GM19023 (cell line): Measurements from ENCODE around the gene NCK2.

Source experiments
- ATAC-seq: cut with Tn5 transposase; IDR thresholded peaks from one replicate; pipeline ENCODE4 v1.9.1; 2021; ENCODE audit warnings: mild to moderate bottlenecking, moderate library complexity; ENCODE audit not compliant: unreplicated experiment

NCK2 gene

GRCh38 chr2:105911425-105911824, 166.7 kb downstream of the NCK2 start:
- no peak for ATAC-seq

- no peak for ATAC-seq
Measured at GRCh38 chr2:105912081-105912480, 167.4 kb downstream of the NCK2 start.

GRCh38 chr2:105915005-105915558, 170.4 kb downstream of the NCK2 start:
- ATAC-seq: peak; percentile 59

GRCh38 chr2:105917226-105917625, 172.5 kb downstream of the NCK2 start:
- ATAC-seq: no peak

GRCh38 chr2:105917688-105918087, 173.0 kb downstream of the NCK2 start:
- ATAC-seq: no peak

- no peak for ATAC-seq
Measured at GRCh38 chr2:105919191-105919811, 174.6 kb downstream of the NCK2 start.

GRCh38 chr2:105919826-105920225, 175.1 kb downstream of the NCK2 start:
- no peak for ATAC-seq

- no peak for ATAC-seq
Measured at GRCh38 chr2:105924271-105924670, 179.6 kb downstream of the NCK2 start.

GRCh38 chr2:105924932-105925331, 180.2 kb downstream of the NCK2 start:
- ATAC-seq: no peak

GRCh38 chr2:105925390-105925789, 180.7 kb downstream of the NCK2 start:
- ATAC-seq: no peak

- no peak for ATAC-seq
Measured at GRCh38 chr2:105926960-105927678, 182.4 kb downstream of the NCK2 start.

- no peak for ATAC-seq
Measured at GRCh38 chr2:105928086-105928485, 183.4 kb downstream of the NCK2 start.

- no peak for ATAC-seq
Measured at GRCh38 chr2:105928563-105928962, 183.9 kb downstream of the NCK2 start.

- ATAC-seq: no peak
Measured at GRCh38 chr2:105929516-105929915, 184.8 kb downstream of the NCK2 start.

- ATAC-seq: no peak
Measured at GRCh38 chr2:105932582-105932981, 187.9 kb downstream of the NCK2 start.

- ATAC-seq: no peak
Measured at GRCh38 chr2:105933906-105934305, 189.2 kb downstream of the NCK2 start.

GRCh38 chr2:105934467-105934866, 189.8 kb downstream of the NCK2 start:
- ATAC-seq: no peak

- no peak for ATAC-seq
Measured at GRCh38 chr2:105935063-105935462, 190.4 kb downstream of the NCK2 start.

- no peak for ATAC-seq
Measured at GRCh38 chr2:105936954-105937353, 192.2 kb downstream of the NCK2 start.

- no peak for ATAC-seq
Measured at GRCh38 chr2:105937498-105938097, 192.9 kb downstream of the NCK2 start.
